ENCODE measurements around the gene SSR3. TPM values are rescaled to one million over a fixed set of nuclear protein-coding genes. Genes with fewer than 3 reads are reported as not detected.

Gene SSR3
- total RNA-seq, 4 donors from 2014 or later = 47.6 to 78.4 (median 58.3) TPM

GRCh38 chr3:156586905-156587759 lies 32.2 kb upstream of the SSR3 start:
- Histone ChIP-seq H3K27me3 (no peaks in the 10 kb centered on the region), H3K27ac (no peak overlapping the region), H3K4me3 (no peak overlapping the region), H3K4me1 (no peaks in the 10 kb centered on the region), H3K9me3 (no peaks in the 10 kb centered on the region), H3K36me3 (no peaks in the 10 kb centered on the region)
- no peak for DNase-seq
- TF ChIP-seq CTCF (IDR thresholded peaks at IDR 0.05) (no peak), POLR2A (IDR thresholded peaks at IDR 0.05) (no peak)

- no peaks in the 10 kb centered on the region for H3K36me3 ChIP-seq
- no peak for DNase-seq
- no peaks in the 10 kb centered on the region for H3K4me1 ChIP-seq
- H3K27ac ChIP-seq = no peak overlapping the region
- H3K27me3 ChIP-seq = no peaks in the 10 kb centered on the region
- H3K9me3 ChIP-seq = no peaks in the 10 kb centered on the region
- no peak overlapping the region for H3K4me3 ChIP-seq
- no peak for TF ChIP-seq CTCF (IDR thresholded peaks at IDR 0.05)
- no peak for TF ChIP-seq POLR2A (IDR thresholded peaks at IDR 0.05)
Observed at GRCh38 chr3:156583469-156583868, 28.6 kb upstream of the SSR3 start.

- DNase-seq = no peak
- no peaks in the 10 kb centered on the region for H3K27me3 ChIP-seq
Observed at GRCh38 chr3:156582532-156583183, 27.7 kb upstream of the SSR3 start.

DNA sequence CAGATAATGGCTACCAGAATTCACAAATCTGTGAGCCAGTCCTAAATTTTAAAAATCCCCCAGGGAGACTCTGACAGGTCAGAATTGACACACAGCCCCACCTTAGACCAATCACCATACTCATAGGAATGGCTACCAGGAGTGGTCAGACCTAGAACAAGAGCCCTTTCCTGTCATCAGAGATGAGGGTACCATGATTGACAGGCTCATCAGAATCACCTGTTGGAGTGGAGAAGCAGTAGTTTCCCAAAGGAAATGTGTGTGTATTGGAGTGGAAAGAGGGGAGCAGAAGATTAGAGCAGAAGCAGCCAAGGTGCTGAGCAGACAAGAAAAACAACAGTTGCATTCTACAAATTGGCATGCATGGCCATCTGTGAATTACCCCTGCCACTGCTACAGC lies 27.0 kb upstream of the SSR3 start:
- TF ChIP-seq CTCF (IDR thresholded peaks at IDR 0.05) (no peak), POLR2A (IDR thresholded peaks at IDR 0.05) (no peak)
- no peak for DNase-seq
- Histone ChIP-seq H3K36me3 (no peaks in the 10 kb centered on the region), H3K4me3 (no peak overlapping the region), H3K27me3 (no peaks in the 10 kb centered on the region), H3K4me1 (no peaks in the 10 kb centered on the region), H3K9me3 (no peaks in the 10 kb centered on the region), H3K27ac (no peak overlapping the region)

More at GRCh38 chr3:156582532-156583183, 27.7 kb upstream of the SSR3 start:
- no peak overlapping the region for H3K4me3 ChIP-seq
- no peaks in the 10 kb centered on the region for H3K4me1 ChIP-seq
- no peak overlapping the region for H3K27ac ChIP-seq
- TF ChIP-seq CTCF (IDR thresholded peaks at IDR 0.05) (no peak), POLR2A (IDR thresholded peaks at IDR 0.05) (no peak)
- no peaks in the 10 kb centered on the region for H3K36me3 ChIP-seq
- no peaks in the 10 kb centered on the region for H3K9me3 ChIP-seq

- DNase-seq = no peak
- Histone ChIP-seq H3K36me3 (no peaks in the 10 kb centered on the region), H3K4me3 (no peak overlapping the region), H3K4me1 (no peaks in the 10 kb centered on the region), H3K27ac (no peak overlapping the region), H3K9me3 (no peaks in the 10 kb centered on the region), H3K27me3 (no peaks in the 10 kb centered on the region)
- no peak for TF ChIP-seq CTCF (IDR thresholded peaks at IDR 0.05)
- TF ChIP-seq POLR2A (IDR thresholded peaks at IDR 0.05) = no peak
Observed at GRCh38 chr3:156581033-156581432, 26.1 kb upstream of the SSR3 start.
